ENCODE measurements around the gene DNAJC5.

The DNAJC5 gene

GRCh38 chr20:63943808-63944077, 48.8 kb downstream of the DNAJC5 start:
- ATAC-seq = no peak
- no peak for TF ChIP-seq PATZ1 (CRISPR knock-in tag; IDR thresholded peaks at IDR 0.05; ENCODE audit: borderline replicate concordance)
- TF ChIP-seq GLIS3 (CRISPR knock-in tag; IDR thresholded peaks at IDR 0.05) = no peak
- TF ChIP-seq CSRNP3 (CRISPR knock-in tag; IDR thresholded peaks at IDR 0.05) = no peak

- ATAC-seq = no peak
- TF ChIP-seq ESRRG (CRISPR knock-in tag; IDR thresholded peaks at IDR 0.05) (no peak), ZFP3 (CRISPR knock-in tag; IDR thresholded peaks at IDR 0.05) (no peak), ISL1 (CRISPR knock-in tag; IDR thresholded peaks at IDR 0.05) (no peak), TOX (CRISPR knock-in tag; IDR thresholded peaks at IDR 0.05; ENCODE audit: borderline replicate concordance) (no peak), TCF4 (CRISPR knock-in tag; IDR thresholded peaks at IDR 0.05; ENCODE audit: borderline replicate concordance) (no peak), ZNF565 (CRISPR knock-in tag; conservative IDR thresholded peaks at IDR 0.05; ENCODE audit: low read depth) (no peak), POU6F1 (CRISPR knock-in tag; IDR thresholded peaks at IDR 0.05; ENCODE audit: borderline replicate concordance, low read depth) (no peak), RARB (CRISPR knock-in tag; IDR thresholded peaks at IDR 0.05) (no peak), CREB5 (CRISPR knock-in tag; IDR thresholded peaks at IDR 0.05; ENCODE audit: low read depth) (no peak), PATZ1 (CRISPR knock-in tag; IDR thresholded peaks at IDR 0.05; ENCODE audit: borderline replicate concordance) (no peak)
Measured at GRCh38 chr20:63944078-63944941, 49.4 kb downstream of the DNAJC5 start.

GRCh38 chr20:63945031-63945658, 50.2 kb downstream of the DNAJC5 start:
- TF ChIP-seq PATZ1 (CRISPR knock-in tag; IDR thresholded peaks at IDR 0.05; ENCODE audit: borderline replicate concordance) (no peak), CREB5 (CRISPR knock-in tag; IDR thresholded peaks at IDR 0.05; ENCODE audit: low read depth) (no peak), ISL1 (CRISPR knock-in tag; IDR thresholded peaks at IDR 0.05) (no peak), ARNTL (CRISPR knock-in tag; IDR thresholded peaks at IDR 0.05; ENCODE audit: borderline replicate concordance, low read depth) (no peak), TCF4 (CRISPR knock-in tag; IDR thresholded peaks at IDR 0.05; ENCODE audit: borderline replicate concordance) (no peak), CSRNP3 (CRISPR knock-in tag; IDR thresholded peaks at IDR 0.05) (no peak), ESRRG (CRISPR knock-in tag; IDR thresholded peaks at IDR 0.05) (no peak), BACH2 (CRISPR knock-in tag; IDR thresholded peaks at IDR 0.05; ENCODE audit: borderline replicate concordance) (no peak), TSHZ2 (CRISPR knock-in tag; IDR thresholded peaks at IDR 0.05) (no peak), RARB (CRISPR knock-in tag; IDR thresholded peaks at IDR 0.05) (no peak), ZFP3 (CRISPR knock-in tag; IDR thresholded peaks at IDR 0.05) (no peak), ZC3H10 (CRISPR knock-in tag; IDR thresholded peaks at IDR 0.05) (no peak)
- no peak for ATAC-seq

All from SK-N-SH treated with all-trans-retinoic acid at 6 μM for 48 hours (cell line).